Fibroblast of pulmonary artery (primary cell): ENCODE results near the gene SLC9A9.
A peak's percentile ranks its signal among the peaks of the same experiment; 100 is the strongest.

Experiments
- DNase-seq: peaks from one replicate; pipeline ENCODE4 v3.0.0-alpha.2; 2010; ENCODE audit warnings: low read depth
- H3K4me3 ChIP-seq: replicated peaks from 2 replicates; pipeline ENCODE4 v1.5.1; 2011; ENCODE audit warnings: low read depth, mild to moderate bottlenecking, control low read depth, low read length, moderate library complexity
- CTCF ChIP-seq: IDR thresholded peaks from 2 replicates; pipeline ENCODE4 v1.5.1; 2011; ENCODE audit warnings: mild to moderate bottlenecking, control low read depth, low read length, inconsistent platforms; ENCODE audit errors: missing control alignments

SLC9A9 gene

GRCh38 chr3:143533391-143533790 lies 314.9 kb downstream of the SLC9A9 start:
- H3K4me3 ChIP-seq, result no peak overlapping the region
- TF ChIP-seq CTCF, result no peak
- no peak for DNase-seq

GRCh38 chr3:143532091-143532490 lies 316.2 kb downstream of the SLC9A9 start:
- DNase-seq, result no peak
- H3K4me3 ChIP-seq, result no peak overlapping the region
- TF ChIP-seq CTCF, result no peak

GRCh38 chr3:143531101-143531500 lies 317.2 kb downstream of the SLC9A9 start:
- H3K4me3 ChIP-seq, result no peak overlapping the region
- TF ChIP-seq CTCF, result no peak
- DNase-seq, result no peak

GRCh38 chr3:143529798-143530197 lies 318.5 kb downstream of the SLC9A9 start:
- DNase-seq, result no peak
- no peak for TF ChIP-seq CTCF
- H3K4me3 ChIP-seq, result no peak overlapping the region

- no peak for TF ChIP-seq CTCF
- DNase-seq, result peak; percentile 49
- no peak overlapping the region for H3K4me3 ChIP-seq
Observed at GRCh38 chr3:143529018-143529478, 319.2 kb downstream of the SLC9A9 start.

GRCh38 chr3:143526011-143526545 lies 322.2 kb downstream of the SLC9A9 start:
- peak; percentile 32 for DNase-seq
- no peak for TF ChIP-seq CTCF
- H3K4me3 ChIP-seq, result no peak overlapping the region

- TF ChIP-seq CTCF, result no peak
- peak; percentile 71 for DNase-seq
- no peak overlapping the region for H3K4me3 ChIP-seq
Observed at GRCh38 chr3:143525408-143525807, 322.9 kb downstream of the SLC9A9 start.
